GM06990 (cell line): ENCODE measurements around the gene TOR4A.

Experiments used
- DNase-seq: peaks from one replicate; pipeline ENCODE4 v3.0.0-alpha.2; 2011; ENCODE audit not compliant: insufficient read length; ENCODE audit errors: extremely low read depth
- H3K27me3 ChIP-seq: replicated peaks from 2 replicates; pipeline ENCODE4 v1.6.0; 2011; ENCODE audit warnings: low read length; ENCODE audit not compliant: control insufficient read depth, insufficient read depth
- H3K36me3 ChIP-seq: 2 replicates; pipeline ENCODE4 v1.5.1; 2011; ENCODE audit warnings: low read length; ENCODE audit not compliant: control insufficient read depth, insufficient read depth
- H3K4me3 ChIP-seq: replicated peaks from 2 replicates; pipeline ENCODE4 v1.5.1; 2011; ENCODE audit warnings: low read depth, mild to moderate bottlenecking, control low read depth, low read length
- CTCF ChIP-seq: IDR thresholded peaks from 2 replicates; pipeline ENCODE4 v1.5.1; 2011; ENCODE audit warnings: low read length, control low read depth, mild to moderate bottlenecking, inconsistent platforms; ENCODE audit not compliant: insufficient read depth, poor library complexity, severe bottlenecking

Gene TOR4A

DNA sequence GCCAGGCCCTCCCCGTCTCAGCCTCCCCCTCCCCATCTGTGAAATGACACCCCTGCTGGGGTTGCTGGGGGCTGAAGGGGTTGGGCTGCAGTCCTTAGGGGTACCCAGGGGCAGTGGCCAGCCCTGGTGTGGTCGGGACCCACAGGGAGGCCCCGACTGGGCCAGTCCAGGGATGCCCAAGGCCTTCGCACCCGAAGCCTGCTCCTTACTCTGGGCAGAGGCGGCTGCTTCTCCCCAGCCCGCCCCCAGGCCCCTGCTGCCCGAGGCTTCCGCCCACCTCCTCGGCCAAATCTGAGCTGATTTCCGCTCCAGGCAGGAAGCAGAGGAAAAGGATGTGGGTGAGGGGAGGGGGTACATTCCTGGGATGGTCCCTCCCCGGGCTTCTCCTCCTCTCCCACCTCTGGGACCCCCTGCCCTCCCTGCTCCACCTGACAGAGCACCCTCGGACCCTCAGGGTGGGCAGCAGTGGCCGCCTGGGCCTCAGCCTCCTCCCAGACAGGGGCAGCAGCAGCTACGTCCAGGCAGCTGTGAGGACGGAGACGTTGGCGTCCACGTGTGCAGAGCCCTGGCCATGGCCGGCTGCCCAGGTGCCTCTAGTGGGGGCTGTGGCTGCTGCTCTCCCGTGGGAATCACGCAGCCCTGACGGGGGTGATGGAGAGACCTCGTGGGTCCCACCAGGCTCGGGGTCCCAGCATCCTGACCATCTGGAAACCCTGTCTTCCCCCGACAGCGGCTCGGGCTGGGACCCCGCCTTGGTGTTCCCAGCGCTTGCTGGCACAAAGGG lies 28.7 kb downstream of the TOR4A start:
- no peak for TF ChIP-seq CTCF
- no peak for DNase-seq
- no peaks in the 10 kb centered on the region; the same call in 1 of the 2 replicates for H3K27me3 ChIP-seq
- no peaks in the 10 kb centered on the region for H3K36me3 ChIP-seq
- H3K4me3 ChIP-seq, result no peak overlapping the region

DNA sequence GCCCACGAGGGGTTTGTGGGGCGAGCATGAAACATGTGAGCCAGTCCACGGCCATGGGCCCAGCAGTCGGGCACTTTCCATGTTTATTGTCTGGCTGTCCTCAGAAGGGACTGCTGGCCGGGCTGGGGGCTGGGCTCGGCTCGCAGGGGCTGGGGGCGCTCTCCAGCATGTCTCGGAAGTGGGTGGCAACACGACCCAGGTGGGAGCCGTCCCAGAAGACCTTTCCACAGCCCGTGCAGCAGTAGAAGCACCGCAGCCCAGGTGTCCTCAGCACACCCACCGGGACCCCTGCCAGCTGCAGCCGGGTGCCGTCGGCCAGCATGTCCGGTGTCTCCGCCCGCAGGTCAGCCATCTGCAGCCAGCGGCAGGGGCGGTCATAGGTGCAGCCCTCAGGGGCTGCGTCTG lies 29.3 kb downstream of the TOR4A start:
- Histone ChIP-seq H3K27me3 (no peaks in the 10 kb centered on the region; the same call in 1 of the 2 replicates), H3K4me3 (no peak overlapping the region), H3K36me3 (no peaks in the 10 kb centered on the region)
- DNase-seq, result peak; percentile 13
- TF ChIP-seq CTCF, result no peak

DNA sequence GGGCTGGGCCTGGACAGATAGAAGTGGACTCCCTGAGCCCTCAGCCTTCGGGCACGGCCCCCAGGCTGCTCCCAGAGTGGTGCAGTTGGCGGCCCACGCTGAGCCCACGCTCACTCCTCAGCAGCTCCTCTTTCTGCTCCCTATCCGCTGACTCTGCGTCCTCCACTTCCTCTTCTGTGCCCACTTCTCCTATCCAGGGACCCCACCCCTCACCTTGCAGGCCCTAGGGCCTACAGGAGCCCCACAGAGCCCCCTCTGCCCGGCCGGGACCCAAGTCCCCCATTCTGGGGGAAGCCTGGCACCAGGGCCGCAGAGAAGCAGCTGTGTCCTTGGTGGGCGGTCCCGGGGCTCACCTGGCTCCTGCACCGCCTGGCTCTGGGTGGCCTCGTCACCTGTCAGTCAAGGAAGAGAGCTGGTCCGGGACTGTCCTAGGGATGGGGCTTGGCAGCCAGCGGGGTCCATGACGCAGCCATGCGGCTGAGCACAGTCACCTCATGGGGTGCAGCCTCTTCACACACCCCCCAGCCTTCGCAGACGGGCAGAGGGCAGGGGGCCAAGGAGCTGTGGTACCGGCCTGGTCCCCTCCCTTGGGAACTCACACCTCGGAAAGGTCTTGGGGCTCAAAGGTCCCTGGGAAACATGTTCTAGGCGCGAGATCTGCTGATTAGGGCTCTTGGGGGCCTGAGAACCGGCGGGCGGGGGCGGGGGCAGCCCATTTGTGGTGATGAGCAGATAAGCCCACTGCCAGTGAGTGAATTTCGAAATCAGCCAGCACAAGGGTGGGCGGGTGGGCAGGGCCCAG lies 29.9 kb downstream of the TOR4A start:
- H3K4me3 ChIP-seq, result no peak overlapping the region; the same call in 1 of the 2 replicates
- TF ChIP-seq CTCF, result no peak
- DNase-seq, result peak; percentile 23
- H3K36me3 ChIP-seq, result no peaks in the 10 kb centered on the region
- H3K27me3 ChIP-seq, result no peaks in the 10 kb centered on the region; the same call in 1 of the 2 replicates

DNA sequence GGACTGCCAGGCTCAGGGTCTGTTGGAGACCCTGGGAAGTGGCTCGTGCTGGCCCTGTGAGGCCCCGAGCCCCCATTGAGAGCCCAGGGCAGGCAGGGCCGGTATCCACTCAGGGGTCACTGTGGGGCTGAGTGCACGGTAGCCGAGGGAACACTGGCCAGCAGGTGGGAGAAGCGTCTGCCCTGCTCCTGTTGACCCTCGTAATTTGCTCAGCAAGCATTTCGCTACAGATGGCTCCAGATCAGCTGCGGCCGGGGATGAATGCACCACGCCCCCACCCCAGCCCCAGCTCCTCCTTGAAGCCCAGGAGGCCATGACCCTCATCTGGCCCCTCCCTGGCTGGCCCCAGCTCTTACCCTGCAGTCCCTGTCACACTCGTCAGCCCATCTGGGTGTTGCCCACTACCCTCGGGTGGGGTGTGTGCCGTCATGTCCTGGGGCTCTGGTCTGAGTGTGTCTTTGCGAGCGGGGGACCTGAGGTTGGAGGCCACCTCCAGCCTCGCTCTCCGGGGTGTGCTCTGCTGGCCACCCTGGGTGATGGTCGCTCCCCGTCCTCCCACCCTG lies 30.6 kb downstream of the TOR4A start:
- Histone ChIP-seq H3K4me3 (no peak overlapping the region), H3K27me3 (no peaks in the 10 kb centered on the region; the same call in 1 of the 2 replicates), H3K36me3 (no peaks in the 10 kb centered on the region)
- TF ChIP-seq CTCF, result no peak
- peak; percentile 8 for DNase-seq

GRCh38 chr9:137309368-137310188 lies 32.1 kb downstream of the TOR4A start:
- no peak for DNase-seq
- Histone ChIP-seq H3K27me3 (no peaks in the 10 kb centered on the region; the same call in 1 of the 2 replicates), H3K36me3 (no peaks in the 10 kb centered on the region), H3K4me3 (no peak overlapping the region)
- no peak for TF ChIP-seq CTCF
